Sigmoid colon (tissue), 4 donors: ENCODE measurements around the gene HABP4.

ENCODE experiments used
- POLR2A ChIP-seq, 2 donors: fragments of 450-650 bp; IDR thresholded peaks; one replicate each; pipeline ENCODE4 v1.6.1; 2016; ENCODE audit warnings: antibody characterized with exemption in 2 of 2, mild to moderate bottlenecking in 2 of 2, moderate library complexity in 2 of 2
- POLR2AphosphoS5 ChIP-seq, 4 donors: sonication (generic); formaldehyde crosslinking; IDR thresholded peaks; one replicate each; pipeline ENCODE4 v1.6.1; 2017; ENCODE audit warnings: antibody characterized with exemption in 4 of 4
- TF ChIP-seq, protein P1 (sequence below), 4 experiments: fragments of 450-650 bp in 3 of 4; fragments of 200-600 bp in 1 of 4; IDR thresholded peaks; one replicate each; pipeline ENCODE4 v1.5.1; 2016 to 2019; ENCODE audit warnings: antibody characterized with exemption in 4 of 4, mild to moderate bottlenecking in 3 of 4, moderate library complexity in 2 of 4

DNA sequence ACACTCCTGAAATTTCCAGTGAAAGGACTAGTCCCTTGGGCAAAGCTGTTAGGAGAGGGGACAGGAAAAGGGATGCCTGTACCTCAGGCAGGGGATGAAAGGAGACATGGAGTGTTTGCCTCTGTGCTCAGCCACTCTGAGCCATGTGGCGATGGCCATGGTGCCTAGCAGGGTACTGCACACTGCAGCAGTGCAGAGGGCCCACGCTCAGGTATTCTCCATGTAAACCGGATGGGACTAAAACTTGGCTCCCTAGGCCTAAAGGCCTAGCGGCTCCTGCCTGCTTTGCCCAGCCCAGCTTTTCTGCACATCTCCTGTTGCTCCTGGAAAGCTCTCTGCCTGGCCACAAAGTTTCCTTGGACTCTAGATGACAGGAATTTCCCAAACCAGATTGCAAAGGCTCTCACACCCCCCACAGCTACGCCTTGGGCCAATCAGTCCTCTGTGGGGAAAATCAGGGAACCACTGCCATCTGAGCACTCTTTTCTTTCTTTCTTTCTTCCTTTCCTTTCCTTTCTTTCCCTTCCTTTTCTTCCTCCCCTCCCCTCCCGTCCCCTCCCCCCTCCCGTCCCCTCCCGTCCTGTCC is 44.3 kb downstream of the HABP4 start:
- TF ChIP-seq, protein P1, sequence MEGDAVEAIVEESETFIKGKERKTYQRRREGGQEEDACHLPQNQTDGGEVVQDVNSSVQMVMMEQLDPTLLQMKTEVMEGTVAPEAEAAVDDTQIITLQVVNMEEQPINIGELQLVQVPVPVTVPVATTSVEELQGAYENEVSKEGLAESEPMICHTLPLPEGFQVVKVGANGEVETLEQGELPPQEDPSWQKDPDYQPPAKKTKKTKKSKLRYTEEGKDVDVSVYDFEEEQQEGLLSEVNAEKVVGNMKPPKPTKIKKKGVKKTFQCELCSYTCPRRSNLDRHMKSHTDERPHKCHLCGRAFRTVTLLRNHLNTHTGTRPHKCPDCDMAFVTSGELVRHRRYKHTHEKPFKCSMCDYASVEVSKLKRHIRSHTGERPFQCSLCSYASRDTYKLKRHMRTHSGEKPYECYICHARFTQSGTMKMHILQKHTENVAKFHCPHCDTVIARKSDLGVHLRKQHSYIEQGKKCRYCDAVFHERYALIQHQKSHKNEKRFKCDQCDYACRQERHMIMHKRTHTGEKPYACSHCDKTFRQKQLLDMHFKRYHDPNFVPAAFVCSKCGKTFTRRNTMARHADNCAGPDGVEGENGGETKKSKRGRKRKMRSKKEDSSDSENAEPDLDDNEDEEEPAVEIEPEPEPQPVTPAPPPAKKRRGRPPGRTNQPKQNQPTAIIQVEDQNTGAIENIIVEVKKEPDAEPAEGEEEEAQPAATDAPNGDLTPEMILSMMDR (IDR thresholded peaks at IDR 0.05), result no peak
- TF ChIP-seq POLR2A (IDR thresholded peaks at IDR 0.05), result no peak
- no peak for TF ChIP-seq POLR2AphosphoS5 (IDR thresholded peaks at IDR 0.05)
